Suprapubic skin (tissue), 4 donors: ENCODE results near the gene TEKT3. TPM values are rescaled to one million over a fixed set of nuclear protein-coding genes. Genes with fewer than 3 reads are reported as not detected.

ENCODE experiments used
- DNase-seq, 2 donors: peaks; one replicate each; pipeline ENCODE4 v3.0.0-alpha.2; 2019; ENCODE audit warnings: low spot score in 2 of 2
- H3K27ac ChIP-seq: fragments of 200-600 bp; sonication (generic); one replicate; pipeline ENCODE4 v1.5.1; 2019
- H3K27me3 ChIP-seq: fragments of 200-600 bp; sonication (generic); one replicate; pipeline ENCODE4 v1.5.1; 2019
- H3K36me3 ChIP-seq: fragments of 200-600 bp; sonication (generic); one replicate; pipeline ENCODE4 v1.5.1; 2019
- H3K4me1 ChIP-seq: fragments of 200-600 bp; sonication (generic); one replicate; pipeline ENCODE4 v1.5.1; 2019
- H3K4me3 ChIP-seq: fragments of 200-600 bp; sonication (generic); one replicate; pipeline ENCODE4 v1.5.1; 2019; ENCODE audit warnings: mild to moderate bottlenecking
- H3K9me3 ChIP-seq: fragments of 200-600 bp; sonication (generic); one replicate; pipeline ENCODE4 v1.5.1; 2019
- CTCF ChIP-seq, 2 donors: fragments of 200-600 bp in 1 of 2; fragments of 450-650 bp in 1 of 2; sonication (generic) in 1 of 2; IDR thresholded peaks; one replicate each; pipeline ENCODE4 v1.5.1; 2016 to 2019; ENCODE audit warnings: antibody characterized with exemption in 2 of 2, mild to moderate bottlenecking in 1 of 2, moderate library complexity in 1 of 2
- EP300 ChIP-seq: sonication (generic); formaldehyde crosslinking; IDR thresholded peaks from one replicate; pipeline ENCODE4 v1.6.1; 2017; ENCODE audit warnings: antibody characterized with exemption
- POLR2A ChIP-seq, 2 donors: fragments of 450-650 bp; IDR thresholded peaks; one replicate each; pipeline ENCODE4 v1.6.1; 2017; ENCODE audit warnings: antibody characterized with exemption in 2 of 2, mild to moderate bottlenecking in 2 of 2, moderate library complexity in 2 of 2
- POLR2AphosphoS5 ChIP-seq, 3 donors: sonication (generic); formaldehyde crosslinking; IDR thresholded peaks; one replicate each; pipeline ENCODE4 v1.6.1; 2017; ENCODE audit warnings: antibody characterized with exemption in 3 of 3
- WGBS: methylation state at CpG from one replicate; pipeline ENCODE4 v1.1.5; 2018; 5-methylcytosine and 5-hydroxymethylcytosine counted together
- total RNA-seq, 4 donors: library from RNA; depleted of rRNA; stranded (reverse); fragments of >200 nt; gene quantifications; one replicate each; pipeline ENCODE4 v1.1.0, GENCODE V29; 2016

Gene TEKT3
- total RNA-seq, 4 donors from 2014 or later: not detected

DNA sequence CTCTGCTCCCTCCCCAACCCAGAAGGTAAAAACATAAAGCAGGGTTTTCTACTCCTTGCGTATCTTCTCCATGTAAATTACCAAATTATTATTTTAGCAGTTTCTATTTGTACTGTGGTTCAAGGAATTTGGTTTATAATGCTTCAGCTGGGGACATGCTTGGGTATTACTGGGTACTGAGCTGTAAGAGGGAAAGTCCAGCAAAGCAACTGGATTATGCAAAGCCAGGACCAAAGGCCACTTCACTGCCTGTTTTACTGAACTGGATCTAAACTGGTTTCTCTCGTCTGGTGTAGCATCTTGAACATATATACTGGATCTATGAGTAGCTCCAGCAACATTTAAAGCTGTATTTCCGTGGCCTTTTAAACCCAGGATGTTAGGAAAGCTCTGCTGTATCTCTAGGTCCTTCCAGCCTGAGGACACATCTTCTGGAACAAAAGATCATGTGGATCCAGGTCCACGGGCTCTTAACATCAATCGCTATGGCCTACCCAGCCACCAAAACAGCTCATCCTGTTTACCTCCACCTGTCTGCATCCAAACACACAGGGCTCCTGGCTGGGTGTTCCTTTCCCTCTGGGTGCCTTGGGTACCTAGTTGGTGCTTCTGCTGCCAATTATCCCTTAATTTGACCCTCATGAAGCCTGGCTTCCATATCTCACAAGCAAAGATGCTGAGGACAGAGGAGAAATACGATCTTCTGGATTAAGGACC is 83.4 kb downstream of the TEKT3 start:
- no peak for DNase-seq
- peaks cover 20% of the 10 kb centered on the region for H3K36me3 ChIP-seq

DNA sequence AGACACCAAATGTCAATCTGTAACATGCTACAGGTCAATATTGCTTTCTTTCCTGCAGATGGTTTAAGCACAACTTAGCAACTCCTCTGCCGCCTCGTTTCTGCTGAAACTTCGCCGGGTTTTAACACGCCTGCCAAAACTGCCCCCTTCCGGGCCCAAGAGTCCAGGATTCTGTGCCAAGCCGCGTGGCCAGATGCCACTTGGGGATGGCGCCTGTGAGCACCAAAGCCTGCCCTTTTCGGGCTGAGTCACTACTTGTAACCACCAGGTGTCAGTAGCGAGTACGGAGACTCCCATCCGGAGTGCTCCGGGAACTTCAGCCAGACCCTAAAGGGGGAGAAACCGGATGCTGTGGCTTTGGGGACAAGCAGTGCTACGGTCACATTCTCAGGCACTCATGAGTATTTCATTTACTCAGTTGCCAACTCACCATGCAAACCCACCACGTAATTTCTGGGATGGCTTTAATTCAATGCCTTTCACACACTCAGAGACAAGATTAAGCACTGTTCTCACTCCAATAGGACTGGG is 84.1 kb downstream of the TEKT3 start:
- peak; percentile 86 to 90 for DNase-seq
- Histone ChIP-seq H3K4me1 (peaks cover 73% of the 10 kb centered on the region), H3K4me3 (peak overlapping the region; percentile 67), H3K27ac (peak overlapping the region; percentile 1), H3K36me3 (peaks cover 26% of the 10 kb centered on the region), H3K9me3 (no peaks in the 10 kb centered on the region), H3K27me3 (no peaks in the 10 kb centered on the region)
- TF ChIP-seq CTCF (IDR thresholded peaks at IDR 0.05): peak; percentile 38 to 81
- no peak for TF ChIP-seq EP300
- peak in 2 of 3 donors; percentile 46 to 47 for TF ChIP-seq POLR2AphosphoS5 (IDR thresholded peaks at IDR 0.05)
- no peak for TF ChIP-seq POLR2A (IDR thresholded peaks at IDR 0.05)
- WGBS: 0% methylated on average over 14 of the region's 17 CpGs

More for the DNA sequence above, 83.4 kb downstream of the TEKT3 start:
- H3K4me1 ChIP-seq: peaks cover 73% of the 10 kb centered on the region
- WGBS: 62% methylated on average over 6 of the region's 6 CpGs
- H3K27me3 ChIP-seq: no peaks in the 10 kb centered on the region
- no peaks in the 10 kb centered on the region for H3K9me3 ChIP-seq
- peak overlapping the region; percentile 67 for H3K4me3 ChIP-seq
- no peak for TF ChIP-seq CTCF (IDR thresholded peaks at IDR 0.05)
- TF ChIP-seq POLR2A (IDR thresholded peaks at IDR 0.05): no peak
- no peak for TF ChIP-seq POLR2AphosphoS5 (IDR thresholded peaks at IDR 0.05)
- TF ChIP-seq EP300: no peak
- H3K27ac ChIP-seq: peak overlapping the region; percentile 1

- Histone ChIP-seq H3K27ac (peak overlapping the region; percentile 1), H3K36me3 (peaks cover 28% of the 10 kb centered on the region), H3K9me3 (no peaks in the 10 kb centered on the region), H3K27me3 (no peaks in the 10 kb centered on the region), H3K4me3 (peak overlapping the region; percentile 67), H3K4me1 (peaks cover 77% of the 10 kb centered on the region)
- DNase-seq: no peak
- WGBS: 34% methylated on average over 7 of the region's 7 CpGs
- TF ChIP-seq CTCF (IDR thresholded peaks at IDR 0.05) (no peak), POLR2A (IDR thresholded peaks at IDR 0.05) (no peak), EP300 (no peak), POLR2AphosphoS5 (IDR thresholded peaks at IDR 0.05) (no peak)
These were observed 84.7 kb downstream of the TEKT3 start for GRCh38 chr17:15256689-15257088.

DNA sequence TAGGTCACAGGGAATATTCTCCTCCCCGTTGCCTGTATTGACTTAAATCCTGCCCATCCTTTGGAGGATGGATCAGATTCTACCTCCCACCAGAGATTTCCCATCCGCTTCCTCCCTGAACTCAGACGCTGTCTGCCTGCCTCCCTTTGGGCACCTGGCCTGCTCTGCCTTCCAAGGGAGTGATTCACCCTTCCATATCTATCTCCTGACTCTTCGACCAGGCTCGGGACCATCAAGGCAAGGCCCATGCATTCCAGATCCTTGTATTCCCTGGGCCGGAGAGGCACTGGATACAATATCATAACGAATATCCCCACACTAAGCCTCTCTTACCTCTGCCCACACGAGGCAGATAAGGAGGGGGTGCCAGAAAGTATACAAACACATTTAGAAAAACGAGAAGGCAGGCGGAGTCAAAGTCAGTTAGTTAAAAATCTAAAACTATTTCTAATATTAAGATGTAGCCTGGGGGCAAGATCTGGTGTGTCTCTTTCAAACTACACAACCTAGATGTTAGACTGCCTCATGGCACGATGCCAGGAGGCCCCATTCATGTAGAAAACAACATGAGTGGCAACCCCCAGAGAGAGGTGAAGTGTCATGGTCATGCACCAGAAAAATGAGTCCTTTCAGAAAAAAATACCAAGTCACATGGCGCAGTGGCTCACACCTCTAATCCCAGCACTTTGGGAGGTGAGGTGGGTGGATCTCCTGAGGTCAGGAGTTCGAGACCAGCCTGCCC is 85.5 kb downstream of the TEKT3 start:
- Histone ChIP-seq H3K36me3 (peaks cover 35% of the 10 kb centered on the region), H3K4me3 (no peak overlapping the region), H3K9me3 (no peaks in the 10 kb centered on the region), H3K27ac (peak overlapping the region; percentile 46), H3K4me1 (peaks cover 77% of the 10 kb centered on the region), H3K27me3 (no peaks in the 10 kb centered on the region)
- 61% methylated on average over 13 of the region's 13 CpGs for WGBS
- DNase-seq: no peak
- TF ChIP-seq EP300 (no peak), POLR2A (IDR thresholded peaks at IDR 0.05) (no peak)

Other genes with a start within 250 kb of the TEKT3 start
- gene PMP22, start 76.3 kb downstream of the TEKT3 start, total RNA-seq: 100 to 1,000 TPM in 2 of 4 donors, 10 to 100 TPM in 2; 55.1 to 143 (median 87.1) TPM
- gene CDRT4, start 126.0 kb upstream of the TEKT3 start, total RNA-seq: 10 to 100 TPM in 2 of 4 donors, 1 to 10 TPM in 2; 7.1 to 23.8 (median 8.8) TPM
- gene TVP23C, start 221.9 kb upstream of the TEKT3 start, total RNA-seq: 10 to 100 TPM; 11.4 to 50.5 (median 20.9) TPM